HG03565 (cell line): ENCODE data around the gene CCDC177.
A peak's percentile ranks its signal among the peaks of the same experiment; 100 is the strongest.

Experiments used
- ATAC-seq: cut with Tn5 transposase; IDR thresholded peaks from one replicate; pipeline ENCODE4 v1.9.1; 2021; ENCODE audit warnings: mild to moderate bottlenecking, moderate library complexity; ENCODE audit not compliant: unreplicated experiment

CCDC177 gene

GRCh38 chr14:69574263-69574953, at the start of gene CCDC177:
Gene CCDC177, minus strand, starts transcription at chr14:69574871. Its CDS starts 1,249 bp downstream, at chr14:69573622.
- ATAC-seq: no peak

- no peak for ATAC-seq
Measured at GRCh38 chr14:69624136-69624535, 49.5 kb upstream of the CCDC177 start.

- ATAC-seq: no peak
Measured at GRCh38 chr14:69620981-69621380, 46.3 kb upstream of the CCDC177 start.

GRCh38 chr14:69620211-69620611, 45.5 kb upstream of the CCDC177 start:
- no peak for ATAC-seq

- ATAC-seq: no peak
Measured at GRCh38 chr14:69619012-69619411, 44.3 kb upstream of the CCDC177 start.

GRCh38 chr14:69617796-69618195, 43.1 kb upstream of the CCDC177 start:
- ATAC-seq: no peak

- ATAC-seq: no peak
Measured at GRCh38 chr14:69616408-69616773, 41.7 kb upstream of the CCDC177 start.

GRCh38 chr14:69615496-69616407, 41.1 kb upstream of the CCDC177 start:
- peak; percentile 52 for ATAC-seq

- no peak for ATAC-seq
Measured at GRCh38 chr14:69615121-69615495, 40.4 kb upstream of the CCDC177 start.

GRCh38 chr14:69614592-69614991, 39.9 kb upstream of the CCDC177 start:
- no peak for ATAC-seq

- ATAC-seq: no peak
Measured at GRCh38 chr14:69613312-69614073, 38.8 kb upstream of the CCDC177 start.

GRCh38 chr14:69612783-69613130, 38.1 kb upstream of the CCDC177 start:
- no peak for ATAC-seq

- ATAC-seq: no peak
Measured at GRCh38 chr14:69612014-69612782, 37.5 kb upstream of the CCDC177 start.

GRCh38 chr14:69611172-69612013, 36.7 kb upstream of the CCDC177 start, which contains the start of gene SUSD6:
Gene SUSD6, plus strand, starts transcription at chr14:69611596. Its CDS starts 46,997 bp downstream, at chr14:69658593.
- peak; percentile 32 for ATAC-seq

- no peak for ATAC-seq
Measured at GRCh38 chr14:69610874-69611171, 36.2 kb upstream of the CCDC177 start.

- ATAC-seq: no peak
Measured at GRCh38 chr14:69610020-69610873, 35.6 kb upstream of the CCDC177 start.

- no peak for ATAC-seq
Measured at GRCh38 chr14:69606258-69607184, 31.9 kb upstream of the CCDC177 start.

GRCh38 chr14:69605738-69606137, 31.1 kb upstream of the CCDC177 start:
- no peak for ATAC-seq
